ENCODE measurements around the gene RNASET2. TPM values are rescaled to one million over a fixed set of nuclear protein-coding genes. Genes with fewer than 3 reads are reported as not detected.

The RNASET2 gene
- polyA plus RNA-seq, 1 donor (not counting 4 experiments of a cell fraction or from before 2014, with no cell fraction given), result 21.5 TPM

- Histone ChIP-seq H3K9me3 (ENCODE audit: control insufficient read depth, low read depth, low read length) (no peaks in the 10 kb centered on the region), H3K4me3 (ENCODE audit: control insufficient read depth in 2 of 3, extremely low read depth in 1 of 3, insufficient read depth in 2 of 3, low read depth in 1 of 3, low read length in 3 of 3) (no peak overlapping the region), H3K4me2 (ENCODE audit: control insufficient read depth, extremely low read depth, insufficient read depth, low read depth, low read length) (no peak overlapping the region), H3K36me3 (ENCODE audit: control insufficient read depth in 2 of 2, extremely low read depth in 1 of 2, insufficient read depth in 2 of 2, low read length in 2 of 2) (peaks cover 0 to 4% of the 10 kb centered on the region in 2 experiments), H3K4me1 (ENCODE audit: control insufficient read depth, extremely low read depth, insufficient read depth, low read length) (no peaks in the 10 kb centered on the region), H4K20me1 (ENCODE audit: control insufficient read depth, extremely low read depth, insufficient read depth, low read length) (no peaks in the 10 kb centered on the region), H3K9me1 (ENCODE audit: control insufficient read depth, extremely low read depth, insufficient read depth, low read length) (no peaks in the 10 kb centered on the region), H3K27ac (ENCODE audit: control insufficient read depth, insufficient read depth, low read length) (no peak overlapping the region), H3K27me3 (ENCODE audit: control insufficient read depth, extremely low read depth, insufficient read depth, low read length) (no peaks in the 10 kb centered on the region), H3K79me2 (ENCODE audit: control insufficient read depth, insufficient read depth, low read length) (no peaks in the 10 kb centered on the region), H2AFZ (ENCODE audit: control insufficient read depth, low read length) (no peak overlapping the region), H3K9ac (ENCODE audit: control insufficient read depth, extremely low read depth, insufficient read depth, low read length) (no peak overlapping the region)
- dilution Hi-C loops (cut with MboI; ENCODE audit: extremely low pct_ligation_motif_present, low sequenced_read_pairs), result no loop called here
- TF ChIP-seq, protein P1, sequence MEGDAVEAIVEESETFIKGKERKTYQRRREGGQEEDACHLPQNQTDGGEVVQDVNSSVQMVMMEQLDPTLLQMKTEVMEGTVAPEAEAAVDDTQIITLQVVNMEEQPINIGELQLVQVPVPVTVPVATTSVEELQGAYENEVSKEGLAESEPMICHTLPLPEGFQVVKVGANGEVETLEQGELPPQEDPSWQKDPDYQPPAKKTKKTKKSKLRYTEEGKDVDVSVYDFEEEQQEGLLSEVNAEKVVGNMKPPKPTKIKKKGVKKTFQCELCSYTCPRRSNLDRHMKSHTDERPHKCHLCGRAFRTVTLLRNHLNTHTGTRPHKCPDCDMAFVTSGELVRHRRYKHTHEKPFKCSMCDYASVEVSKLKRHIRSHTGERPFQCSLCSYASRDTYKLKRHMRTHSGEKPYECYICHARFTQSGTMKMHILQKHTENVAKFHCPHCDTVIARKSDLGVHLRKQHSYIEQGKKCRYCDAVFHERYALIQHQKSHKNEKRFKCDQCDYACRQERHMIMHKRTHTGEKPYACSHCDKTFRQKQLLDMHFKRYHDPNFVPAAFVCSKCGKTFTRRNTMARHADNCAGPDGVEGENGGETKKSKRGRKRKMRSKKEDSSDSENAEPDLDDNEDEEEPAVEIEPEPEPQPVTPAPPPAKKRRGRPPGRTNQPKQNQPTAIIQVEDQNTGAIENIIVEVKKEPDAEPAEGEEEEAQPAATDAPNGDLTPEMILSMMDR (optimal IDR thresholded peaks at IDR 0.05 in 1 of 3, IDR thresholded peaks at IDR 0.05 in 1 of 3, conservative IDR thresholded peaks at IDR 0.05 in 1 of 3; ENCODE audit: extremely low read depth in 1 of 3, insufficient read depth in 2 of 3, low read length in 3 of 3), result no peak
- no peak for TF ChIP-seq EZH2 (IDR thresholded peaks at IDR 0.05; ENCODE audit: low read length)
- no peak for DNase-seq (ENCODE audit: low read depth, low spot score)
- FAIRE-seq, result no peak
Observed at GRCh38 chr6:166938150-166938549, 18.2 kb downstream of the RNASET2 start.

GRCh38 chr6:166937746-166938145, 18.6 kb downstream of the RNASET2 start:
- DNase-seq (ENCODE audit: low read depth, low spot score) (no peak), FAIRE-seq (no peak)
- dilution Hi-C loops (cut with MboI; ENCODE audit: extremely low pct_ligation_motif_present, low sequenced_read_pairs), result no loop called here
- H3K27me3 ChIP-seq (ENCODE audit: control insufficient read depth, extremely low read depth, insufficient read depth, low read length), result no peaks in the 10 kb centered on the region
- H4K20me1 ChIP-seq (ENCODE audit: control insufficient read depth, extremely low read depth, insufficient read depth, low read length), result no peaks in the 10 kb centered on the region
- no peak overlapping the region for H3K9ac ChIP-seq (ENCODE audit: control insufficient read depth, extremely low read depth, insufficient read depth, low read length)
- H3K27ac ChIP-seq (ENCODE audit: control insufficient read depth, insufficient read depth, low read length), result no peak overlapping the region
- no peaks in the 10 kb centered on the region for H3K4me1 ChIP-seq (ENCODE audit: control insufficient read depth, extremely low read depth, insufficient read depth, low read length)
- H3K4me3 ChIP-seq (ENCODE audit: control insufficient read depth in 2 of 3, extremely low read depth in 1 of 3, insufficient read depth in 2 of 3, low read depth in 1 of 3, low read length in 3 of 3), result no peak overlapping the region
- H3K79me2 ChIP-seq (ENCODE audit: control insufficient read depth, insufficient read depth, low read length), result no peaks in the 10 kb centered on the region
- H2AFZ ChIP-seq (ENCODE audit: control insufficient read depth, low read length), result no peak overlapping the region
- peaks cover 0 to 4% of the 10 kb centered on the region in 2 experiments for H3K36me3 ChIP-seq (ENCODE audit: control insufficient read depth in 2 of 2, extremely low read depth in 1 of 2, insufficient read depth in 2 of 2, low read length in 2 of 2)
- no peak for TF ChIP-seq EZH2 (IDR thresholded peaks at IDR 0.05; ENCODE audit: low read length)
- TF ChIP-seq, protein P1 (optimal IDR thresholded peaks at IDR 0.05 in 1 of 3, IDR thresholded peaks at IDR 0.05 in 1 of 3, conservative IDR thresholded peaks at IDR 0.05 in 1 of 3; ENCODE audit: extremely low read depth in 1 of 3, insufficient read depth in 2 of 3, low read length in 3 of 3), result no peak
- H3K9me3 ChIP-seq (ENCODE audit: control insufficient read depth, low read depth, low read length), result no peaks in the 10 kb centered on the region
- H3K4me2 ChIP-seq (ENCODE audit: control insufficient read depth, extremely low read depth, insufficient read depth, low read depth, low read length), result no peak overlapping the region
- H3K9me1 ChIP-seq (ENCODE audit: control insufficient read depth, extremely low read depth, insufficient read depth, low read length), result no peaks in the 10 kb centered on the region

Measured in keratinocyte (primary cell).